C4-2B (cell line): ENCODE results near the gene FAAH2.

Experiments used
- CTCF ChIP-seq: fragments of 450-650 bp; conservative IDR thresholded peaks from 2 replicates; pipeline ENCODE4 v1.5.1; 2017; ENCODE audit warnings: mild to moderate bottlenecking
- ZFX ChIP-seq: fragments of 450-650 bp; IDR thresholded peaks from 2 replicates; pipeline ENCODE4 v1.6.1; 2017

- TF ChIP-seq CTCF (no peak), ZFX (no peak)
Measured at GRCh38 chrX:57266871-57267270, 19.6 kb upstream of the FAAH2 start.
